Activated CD8-positive, alpha-beta T cell treated with anti-CD3 and anti-CD28 coated beads for 36 hours (primary cell): ENCODE data around the gene EPS15. TPM values are rescaled to one million over a fixed set of nuclear protein-coding genes. Genes with fewer than 3 reads are reported as not detected.
"Not testable (repeated sequence)": the region's sequence is repeated elsewhere in the genome, so short reads cannot be mapped to it uniquely, and the experiment has no call there.

Source experiments
- ATAC-seq: fragments of 200-7000 bp; cut with Tn5 transposase; one replicate; pipeline ENCODE4 v1.10.0; 2021; ENCODE audit warnings: mild to moderate bottlenecking, moderate library complexity
- CTCF ChIA-PET: fragments of 350-600 bp; sonication (Branson Sonifier 250); formaldehyde crosslinking; loops from one replicate; lab custom pipeline; 2021; ENCODE audit warnings: antibody characterized with exemption; lab: Charles Lee
- POLR2A ChIA-PET: fragments of 350-600 bp; sonication (Branson Sonifier 250); formaldehyde crosslinking; loops from one replicate; lab custom pipeline; 2021; ENCODE audit warnings: antibody characterized with exemption; lab: Charles Lee
- DNase-seq: peaks from one replicate; pipeline ENCODE4 v3.0.0-alpha.2; 2020
- H3K27ac Mint-ChIP-seq: one replicate; pipeline ENCODE4 v1.8.0; 2021; ENCODE audit warnings: mild to moderate bottlenecking, mixed read lengths
- H3K27me3 Mint-ChIP-seq: one replicate; pipeline ENCODE4 v1.8.0; 2021; ENCODE audit warnings: mixed read lengths
- H3K36me3 Mint-ChIP-seq: one replicate; pipeline ENCODE4 v1.8.0; 2021; ENCODE audit warnings: low read depth, mixed read lengths
- H3K4me1 Mint-ChIP-seq: one replicate; pipeline ENCODE4 v1.8.0; 2021; ENCODE audit warnings: low read depth, mixed read lengths
- H3K4me3 Mint-ChIP-seq: one replicate; pipeline ENCODE4 v1.8.0; 2021; ENCODE audit warnings: mild to moderate bottlenecking, moderate library complexity, mixed read lengths
- H3K9me3 Mint-ChIP-seq: one replicate; pipeline ENCODE4 v1.8.0; 2021; ENCODE audit warnings: mixed read lengths
- intact Hi-C: fragments of 100-400 bp; cut with micrococcal nuclease; formaldehyde crosslinking; loops from one replicate; pipeline ENCODE4 v1.10.0; 2022
- total RNA-seq, 2 experiments: library from RNA; stranded (reverse); gene quantifications; one replicate each; pipeline ENCODE4 v1.2.3, GENCODE V29; 2021
- TF ChIP-seq, protein P1 (sequence below): fragments of 200-600 bp; IDR thresholded peaks from one replicate; pipeline ENCODE4 v1.8.0; 2022; ENCODE audit warnings: antibody characterized with exemption, mild to moderate bottlenecking

Gene EPS15
- total RNA-seq, 2 experiments from 2014 or later, result 56.6 to 63.6 TPM

- no peaks in the 10 kb centered on the region for H3K36me3 Mint-ChIP-seq
Measured at GRCh38 chr1:51535006-51535592, 16.0 kb upstream of the EPS15 start.

GRCh38 chr1:51534447-51534846 is 15.4 kb upstream of the EPS15 start:
- intact Hi-C loops, result no loop called here
- Mint-ChIP-seq H3K4me3 (no peak overlapping the region), H3K27ac (peak overlapping the region; percentile 22), H3K27me3 (no peaks in the 10 kb centered on the region), H3K4me1 (peaks cover 8% of the 10 kb centered on the region), H3K9me3 (no peaks in the 10 kb centered on the region), H3K36me3 (no peaks in the 10 kb centered on the region)
- ATAC-seq (peak; percentile 39), DNase-seq (peak; percentile 12)
- ChIA-PET CTCF (interaction anchor here (0.6 to 2.2 kb wide), 5 partner anchors 13 to 135 kb away, joined by 3 to 7 read pairs (median 5); partner anchors contain the start of gene EPS15), POLR2A (no interaction called here)
- TF ChIP-seq, protein P1, sequence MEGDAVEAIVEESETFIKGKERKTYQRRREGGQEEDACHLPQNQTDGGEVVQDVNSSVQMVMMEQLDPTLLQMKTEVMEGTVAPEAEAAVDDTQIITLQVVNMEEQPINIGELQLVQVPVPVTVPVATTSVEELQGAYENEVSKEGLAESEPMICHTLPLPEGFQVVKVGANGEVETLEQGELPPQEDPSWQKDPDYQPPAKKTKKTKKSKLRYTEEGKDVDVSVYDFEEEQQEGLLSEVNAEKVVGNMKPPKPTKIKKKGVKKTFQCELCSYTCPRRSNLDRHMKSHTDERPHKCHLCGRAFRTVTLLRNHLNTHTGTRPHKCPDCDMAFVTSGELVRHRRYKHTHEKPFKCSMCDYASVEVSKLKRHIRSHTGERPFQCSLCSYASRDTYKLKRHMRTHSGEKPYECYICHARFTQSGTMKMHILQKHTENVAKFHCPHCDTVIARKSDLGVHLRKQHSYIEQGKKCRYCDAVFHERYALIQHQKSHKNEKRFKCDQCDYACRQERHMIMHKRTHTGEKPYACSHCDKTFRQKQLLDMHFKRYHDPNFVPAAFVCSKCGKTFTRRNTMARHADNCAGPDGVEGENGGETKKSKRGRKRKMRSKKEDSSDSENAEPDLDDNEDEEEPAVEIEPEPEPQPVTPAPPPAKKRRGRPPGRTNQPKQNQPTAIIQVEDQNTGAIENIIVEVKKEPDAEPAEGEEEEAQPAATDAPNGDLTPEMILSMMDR, result no peak

More at GRCh38 chr1:51535006-51535592, 16.0 kb upstream of the EPS15 start:
- CTCF ChIA-PET, result interaction anchor here (0.8 to 2.2 kb wide), 10 partner anchors 10 to 234 kb away, joined by 3 to 7 read pairs (median 4); partner anchors contain the start of gene EPS15
- peaks cover 8% of the 10 kb centered on the region for H3K4me1 Mint-ChIP-seq
- ATAC-seq (no peak), DNase-seq (peak; percentile 58)
- no peak overlapping the region for H3K27ac Mint-ChIP-seq
- H3K27me3 Mint-ChIP-seq, result no peaks in the 10 kb centered on the region
- POLR2A ChIA-PET, result no interaction called here
- intact Hi-C loops, result no loop called here
- TF ChIP-seq, protein P1, result peak; percentile 36
- H3K9me3 Mint-ChIP-seq, result no peaks in the 10 kb centered on the region
- no peak overlapping the region for H3K4me3 Mint-ChIP-seq

DNA sequence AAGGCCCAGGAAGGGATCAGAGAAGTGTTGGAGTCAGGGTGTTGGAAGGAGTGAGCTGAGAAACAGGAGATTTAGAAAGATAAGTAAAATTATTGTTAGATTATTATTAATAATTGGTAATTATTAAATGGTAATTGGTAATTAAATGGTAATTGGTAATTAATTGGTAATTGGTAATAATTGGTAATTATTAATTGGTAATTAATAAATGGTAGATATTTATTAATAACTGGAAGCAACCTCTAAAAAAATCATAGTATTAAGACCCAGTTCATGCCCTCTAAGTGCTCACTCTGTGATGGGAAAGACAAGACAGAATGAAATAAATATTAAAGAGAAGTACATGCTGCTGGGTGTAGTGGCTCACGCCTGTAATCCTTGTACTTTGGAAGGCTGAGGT is 13.8 kb upstream of the EPS15 start:
- Mint-ChIP-seq H3K27me3 (no peaks in the 10 kb centered on the region), H3K4me3 (no peak overlapping the region), H3K9me3 (no peaks in the 10 kb centered on the region), H3K4me1 (peaks cover 8% of the 10 kb centered on the region), H3K36me3 (no peaks in the 10 kb centered on the region), H3K27ac (no peak overlapping the region)
- ATAC-seq (no peak), DNase-seq (no peak)
- intact Hi-C loops, result no loop called here
- TF ChIP-seq, protein P1, result no peak
- POLR2A ChIA-PET, result interaction anchor here (1.3 kb wide), 1 partner anchor 12 kb away, joined by 5 read pairs; no protein-coding TSS in a partner anchor
- CTCF ChIA-PET, result no interaction called here

DNA sequence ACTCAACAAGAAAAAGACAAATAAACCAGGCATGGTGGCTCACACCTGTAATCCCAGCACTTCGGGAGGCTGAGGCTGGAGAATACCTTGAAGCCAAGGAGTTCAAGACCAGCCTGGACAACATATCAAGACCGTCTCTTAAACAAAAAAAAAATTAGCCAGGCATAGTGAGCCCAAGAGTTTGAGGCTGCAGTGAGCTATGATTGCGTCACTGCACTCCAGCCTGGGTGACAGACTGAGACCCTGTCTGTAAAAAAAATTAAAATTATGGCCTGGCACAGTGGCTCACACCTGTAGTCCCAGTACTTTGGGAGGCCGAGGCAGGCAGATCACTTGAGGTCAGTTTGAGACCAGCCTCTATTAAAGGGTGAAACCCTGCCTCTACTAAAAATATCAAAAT is 11.4 kb upstream of the EPS15 start:
- DNase-seq, H3K27ac Mint-ChIP-seq, H3K27me3 Mint-ChIP-seq, POLR2A ChIA-PET, intact Hi-C loops, H3K36me3 Mint-ChIP-seq, ATAC-seq, CTCF ChIA-PET, H3K4me3 Mint-ChIP-seq, H3K9me3 Mint-ChIP-seq, H3K4me1 Mint-ChIP-seq: not testable (repeated sequence)

DNA sequence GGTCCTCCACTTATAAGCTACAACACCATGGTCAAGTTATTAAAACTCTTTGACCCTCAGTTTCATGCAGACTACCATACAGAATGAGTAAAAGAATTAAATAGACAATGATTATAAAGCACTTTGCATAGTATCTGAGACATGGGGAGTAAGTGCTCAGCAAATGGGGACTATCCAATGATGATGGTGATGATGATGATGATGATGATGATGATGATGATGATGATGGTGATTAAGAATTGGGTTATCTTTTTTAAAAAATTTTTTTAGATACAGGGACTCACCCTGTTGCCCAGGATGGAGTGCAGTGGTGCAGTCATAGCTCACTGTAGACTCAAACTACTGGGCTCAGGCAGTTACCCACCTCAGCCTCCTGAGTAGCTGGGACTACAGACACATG is 8.1 kb upstream of the EPS15 start:
- CTCF ChIA-PET, result no interaction called here
- intact Hi-C loops, result no loop called here
- H3K9me3 Mint-ChIP-seq, result no peaks in the 10 kb centered on the region
- no peak overlapping the region for H3K27ac Mint-ChIP-seq
- no peaks in the 10 kb centered on the region for H3K27me3 Mint-ChIP-seq
- H3K36me3 Mint-ChIP-seq, result no peaks in the 10 kb centered on the region
- ATAC-seq (no peak), DNase-seq (no peak)
- no peaks in the 10 kb centered on the region for H3K4me1 Mint-ChIP-seq
- no peak overlapping the region for H3K4me3 Mint-ChIP-seq
- TF ChIP-seq, protein P1, result no peak
- POLR2A ChIA-PET, result no interaction called here
